ENCODE results near the gene RMC1.

RMC1 gene

DNA sequence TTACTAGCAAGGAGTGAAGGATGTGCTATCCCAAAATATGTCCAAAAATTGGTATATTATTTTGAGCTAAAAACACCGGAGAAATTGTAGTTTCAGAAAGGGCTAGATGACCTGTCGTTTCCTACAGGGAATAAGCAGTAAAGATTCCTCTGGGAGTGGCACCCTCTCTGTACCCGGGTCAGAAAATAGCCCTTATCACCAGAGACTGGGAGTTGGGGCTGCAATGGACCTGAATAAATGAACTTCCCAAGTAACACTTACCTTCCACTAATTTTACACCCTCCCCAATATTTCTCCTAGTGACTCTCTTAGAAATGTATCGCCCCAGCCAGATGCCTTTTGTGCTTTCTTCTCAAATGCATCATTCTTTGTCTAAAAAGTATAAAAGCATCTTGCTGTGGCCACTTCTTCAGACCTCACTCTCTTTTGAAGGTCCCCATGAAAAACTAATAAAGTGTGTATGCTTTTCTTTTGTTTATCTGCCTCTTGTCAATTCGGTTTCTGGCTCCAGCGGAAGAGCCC lies 734 bp upstream of the RMC1 start:
- TF ChIP-seq EGR1 (IDR thresholded peaks at IDR 0.05) (no peak), TEAD4 (IDR thresholded peaks at IDR 0.05) (no peak), TCF12 (IDR thresholded peaks at IDR 0.05; ENCODE audit: low read depth) (no peak), EP300 (IDR thresholded peaks at IDR 0.05; ENCODE audit: borderline replicate concordance) (no peak), REST (IDR thresholded peaks at IDR 0.05; ENCODE audit: low read depth) (no peak), MAX (IDR thresholded peaks at IDR 0.05) (no peak), TAF1 (IDR thresholded peaks at IDR 0.05; ENCODE audit: low read depth) (no peak), YY1 (IDR thresholded peaks at IDR 0.05; ENCODE audit: low read depth) (no peak), RAD21 (IDR thresholded peaks at IDR 0.05; ENCODE audit: low read depth) (no peak), CREB1 (IDR thresholded peaks at IDR 0.05; ENCODE audit: low read depth) (no peak), NFIC (IDR thresholded peaks at IDR 0.05) (no peak), FOXM1 (IDR thresholded peaks at IDR 0.05; ENCODE audit: borderline replicate concordance, low read depth) (no peak), ZBTB7A (IDR thresholded peaks at IDR 0.05; ENCODE audit: low read depth) (no peak), CEBPB (IDR thresholded peaks at IDR 0.05) (no peak)
- TF ChIP-seq, protein P1, sequence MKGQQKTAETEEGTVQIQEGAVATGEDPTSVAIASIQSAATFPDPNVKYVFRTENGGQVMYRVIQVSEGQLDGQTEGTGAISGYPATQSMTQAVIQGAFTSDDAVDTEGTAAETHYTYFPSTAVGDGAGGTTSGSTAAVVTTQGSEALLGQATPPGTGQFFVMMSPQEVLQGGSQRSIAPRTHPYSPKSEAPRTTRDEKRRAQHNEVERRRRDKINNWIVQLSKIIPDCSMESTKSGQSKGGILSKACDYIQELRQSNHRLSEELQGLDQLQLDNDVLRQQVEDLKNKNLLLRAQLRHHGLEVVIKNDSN (IDR thresholded peaks at IDR 0.05) = no peak

GRCh38 chr18:23503963-23504344 lies 643 bp downstream of the RMC1 start:
- no peak for TF ChIP-seq TEAD4 (IDR thresholded peaks at IDR 0.05)
- no peak for TF ChIP-seq NFIC (IDR thresholded peaks at IDR 0.05)
- TF ChIP-seq REST (IDR thresholded peaks at IDR 0.05; ENCODE audit: low read depth) = no peak
- TF ChIP-seq CEBPB (IDR thresholded peaks at IDR 0.05) = no peak
- no peak for TF ChIP-seq FOXM1 (IDR thresholded peaks at IDR 0.05; ENCODE audit: borderline replicate concordance, low read depth)
- no peak for TF ChIP-seq EGR1 (IDR thresholded peaks at IDR 0.05)
- TF ChIP-seq TCF12 (IDR thresholded peaks at IDR 0.05; ENCODE audit: low read depth) = no peak
- TF ChIP-seq, protein P1 (IDR thresholded peaks at IDR 0.05) = no peak
- no peak for TF ChIP-seq ZBTB7A (IDR thresholded peaks at IDR 0.05; ENCODE audit: low read depth)
- TF ChIP-seq EP300 (IDR thresholded peaks at IDR 0.05; ENCODE audit: borderline replicate concordance) = no peak

DNA sequence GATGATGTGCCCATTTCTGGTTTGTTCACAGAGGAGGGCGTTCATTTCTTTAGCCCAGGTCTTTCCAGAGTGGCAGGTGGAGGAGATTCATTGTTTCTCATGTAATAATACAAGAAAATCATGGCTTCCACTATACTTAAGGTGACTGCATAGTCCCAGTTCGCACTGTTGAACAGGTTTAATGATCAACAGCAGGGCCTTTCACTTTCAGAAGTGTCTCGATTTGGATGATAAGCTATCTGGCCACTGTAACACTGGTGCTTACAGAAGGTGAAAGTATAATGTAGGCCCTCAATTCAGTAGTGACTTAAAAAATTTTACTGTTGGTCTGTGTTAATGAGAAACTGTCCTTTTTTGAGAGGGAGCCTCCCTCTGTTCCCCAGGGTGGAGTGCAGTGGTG lies 1.4 kb downstream of the RMC1 start:
- TF ChIP-seq MAX (IDR thresholded peaks at IDR 0.05) (no peak), EGR1 (IDR thresholded peaks at IDR 0.05) (no peak), TEAD4 (IDR thresholded peaks at IDR 0.05) (no peak), YY1 (IDR thresholded peaks at IDR 0.05; ENCODE audit: low read depth) (no peak), REST (IDR thresholded peaks at IDR 0.05; ENCODE audit: low read depth) (no peak), FOXM1 (IDR thresholded peaks at IDR 0.05; ENCODE audit: borderline replicate concordance, low read depth) (no peak), CEBPB (IDR thresholded peaks at IDR 0.05) (no peak), TAF1 (IDR thresholded peaks at IDR 0.05; ENCODE audit: low read depth) (no peak)
- TF ChIP-seq, protein P1 (IDR thresholded peaks at IDR 0.05) = no peak

DNA sequence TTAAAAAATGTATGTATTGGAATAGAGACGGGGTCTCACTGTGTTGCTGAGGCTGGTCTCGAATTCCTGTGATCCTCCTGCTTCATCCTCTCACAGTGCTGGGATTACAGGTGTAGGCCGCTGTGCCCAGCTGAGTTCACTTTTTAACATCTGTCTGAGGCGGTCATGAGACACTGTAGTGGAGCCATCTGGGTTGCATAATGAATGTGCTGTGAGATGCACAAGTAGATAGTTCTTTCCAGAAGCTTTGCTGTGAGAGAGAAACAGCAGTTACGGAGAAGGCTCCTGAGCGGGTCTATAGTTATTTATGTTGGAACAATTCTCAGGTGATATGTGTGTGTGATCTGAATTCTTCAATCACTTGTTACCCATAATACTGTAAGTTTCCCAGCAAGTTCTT lies 3.1 kb downstream of the RMC1 start:
- TF ChIP-seq, protein P1 (IDR thresholded peaks at IDR 0.05) = no peak
- TF ChIP-seq MAX (IDR thresholded peaks at IDR 0.05) = no peak
- no peak for TF ChIP-seq EGR1 (IDR thresholded peaks at IDR 0.05)
- TF ChIP-seq TEAD4 (IDR thresholded peaks at IDR 0.05) = no peak
- TF ChIP-seq EP300 (IDR thresholded peaks at IDR 0.05; ENCODE audit: borderline replicate concordance) = no peak
- no peak for TF ChIP-seq FOXM1 (IDR thresholded peaks at IDR 0.05; ENCODE audit: borderline replicate concordance, low read depth)
- no peak for TF ChIP-seq CEBPB (IDR thresholded peaks at IDR 0.05)
- TF ChIP-seq ZBTB7A (IDR thresholded peaks at IDR 0.05; ENCODE audit: low read depth) = no peak
- TF ChIP-seq TCF12 (IDR thresholded peaks at IDR 0.05; ENCODE audit: low read depth) = no peak
- TF ChIP-seq CREB1 (IDR thresholded peaks at IDR 0.05; ENCODE audit: low read depth) = no peak
- TF ChIP-seq REST (IDR thresholded peaks at IDR 0.05; ENCODE audit: low read depth) = no peak
